ENCODE data around the gene PTPN4. TPM values are rescaled to one million over a fixed set of nuclear protein-coding genes. Genes with fewer than 3 reads are reported as not detected.

PTPN4 gene
- total and polyA plus RNA-seq, 9 of the 15 experiments (the other 6 are each of a cell fraction or from before 2014, with no cell fraction given): 5.0 to 32.8 (median 27.3) TPM

- TF ChIP-seq, protein P1, sequence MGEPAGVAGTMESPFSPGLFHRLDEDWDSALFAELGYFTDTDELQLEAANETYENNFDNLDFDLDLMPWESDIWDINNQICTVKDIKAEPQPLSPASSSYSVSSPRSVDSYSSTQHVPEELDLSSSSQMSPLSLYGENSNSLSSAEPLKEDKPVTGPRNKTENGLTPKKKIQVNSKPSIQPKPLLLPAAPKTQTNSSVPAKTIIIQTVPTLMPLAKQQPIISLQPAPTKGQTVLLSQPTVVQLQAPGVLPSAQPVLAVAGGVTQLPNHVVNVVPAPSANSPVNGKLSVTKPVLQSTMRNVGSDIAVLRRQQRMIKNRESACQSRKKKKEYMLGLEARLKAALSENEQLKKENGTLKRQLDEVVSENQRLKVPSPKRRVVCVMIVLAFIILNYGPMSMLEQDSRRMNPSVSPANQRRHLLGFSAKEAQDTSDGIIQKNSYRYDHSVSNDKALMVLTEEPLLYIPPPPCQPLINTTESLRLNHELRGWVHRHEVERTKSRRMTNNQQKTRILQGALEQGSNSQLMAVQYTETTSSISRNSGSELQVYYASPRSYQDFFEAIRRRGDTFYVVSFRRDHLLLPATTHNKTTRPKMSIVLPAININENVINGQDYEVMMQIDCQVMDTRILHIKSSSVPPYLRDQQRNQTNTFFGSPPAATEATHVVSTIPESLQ (CRISPR knock-in tag; IDR thresholded peaks at IDR 0.05): no peak
- TF ChIP-seq RAD21 (CRISPR knock-in tag; conservative IDR thresholded peaks at IDR 0.05 in 1 of 2, IDR thresholded peaks at IDR 0.05 in 1 of 2): peak; percentile 48 to 69
Measured at GRCh38 chr2:119826370-119826961, 66.7 kb downstream of the PTPN4 start (continued).

- H3K4me2 ChIP-seq (ENCODE audit: insufficient read depth, low read length): no peak overlapping the region
- H2AFZ ChIP-seq (ENCODE audit: low read depth, low read length): no peak overlapping the region
- no peaks in the 10 kb centered on the region for H3K4me1 ChIP-seq (replicated peaks in 1 of 2; ENCODE audit: control insufficient read depth in 2 of 2, insufficient read depth in 2 of 2, low read length in 2 of 2)
- BruUV-seq (replicated peaks): no TSS peak
- H3K9me1 ChIP-seq (ENCODE audit: control insufficient read depth, insufficient read depth, low read length): no peaks in the 10 kb centered on the region
- FAIRE-seq (no peak), DNase-seq (ENCODE audit: extremely low read depth in 1 of 4, low spot score in 3 of 4) (peak in 1 of 4 experiments; percentile 11), ATAC-seq (no peak)
- H3K27me3 ChIP-seq (ENCODE audit: control insufficient read depth in 2 of 2, insufficient read depth in 2 of 2, low read length in 2 of 2): no peaks in the 10 kb centered on the region
- POLR2A ChIA-PET: no interaction called here
- H3K9ac ChIP-seq (ENCODE audit: insufficient read depth in 1 of 2, low read depth in 2 of 2, low read length in 2 of 2): no peak overlapping the region
- WGBS (ENCODE audit: insufficient coverage, low coverage, missing lambda C conversion rate): 47% methylated on average over 5 of the region's 5 CpGs
- in situ Hi-C loops (cut with MboI) (no loop called here), intact Hi-C loops (cut with micrococcal nuclease) (loop anchor here (5.0 kb wide), 1 partner anchor 349 kb away; no protein-coding TSS in a partner anchor)
- H3K9me3 ChIP-seq (replicated peaks; ENCODE audit: control insufficient read depth, insufficient read depth, low read depth, low read length): no peaks in the 10 kb centered on the region
- TF ChIP-seq RAD21 (CRISPR knock-in tag; conservative IDR thresholded peaks at IDR 0.05 in 1 of 2, IDR thresholded peaks at IDR 0.05 in 1 of 2): 0 out of 4 replicates have a peak, but pooled peaks of 1 of the 2 experiments have one; percentile 17
- no peak for TF ChIP-seq JUN (IDR thresholded peaks at IDR 0.05; ENCODE audit: borderline replicate concordance, low read depth, low read length)
- TF ChIP-seq JUN (CRISPR knock-in tag; IDR thresholded peaks at IDR 0.05; ENCODE audit: borderline replicate concordance): no peak
- no peak overlapping the region for H3K4me3 ChIP-seq
- CTCF ChIA-PET (ENCODE audit: low intra/inter-chr PET ratio): no interaction called here
- H4K20me1 ChIP-seq (replicated peaks; ENCODE audit: control insufficient read depth, insufficient read depth, low read length): no peaks in the 10 kb centered on the region
- peaks cover 7% of the 10 kb centered on the region; the same call in 1 of the 3 replicates for H3K79me2 ChIP-seq (ENCODE audit: control insufficient read depth, insufficient read depth, low read length)
- H3K36me3 ChIP-seq (ENCODE audit: control insufficient read depth, insufficient read depth, low read length): no peaks in the 10 kb centered on the region
- H3K27ac ChIP-seq (ENCODE audit: extremely low read depth, low read depth, low read length): no peak overlapping the region
Measured at GRCh38 chr2:119827866-119828507, 68.3 kb downstream of the PTPN4 start.

Data from K562 (cell line).